Parathyroid adenoma (tissue), 2 donors: ENCODE results near the gene AGPS.

Experiments used
- H2AFZ ChIP-seq: fragments of 300-600 bp; sonication (generic); one replicate; pipeline ENCODE4 v1.7.0; 2017; ENCODE audit warnings: antibody characterized with exemption, mild to moderate bottlenecking
- H3K27ac ChIP-seq: fragments of 300-600 bp; sonication (generic); one replicate; pipeline ENCODE4 v1.7.0; 2017
- H3K27me3 ChIP-seq: fragments of 300-600 bp; sonication (generic); one replicate; pipeline ENCODE4 v1.7.0; 2017; ENCODE audit warnings: low read length; ENCODE audit not compliant: control insufficient read depth, insufficient read depth
- H3K36me3 ChIP-seq: fragments of 300-600 bp; sonication (generic); one replicate; pipeline ENCODE4 v1.7.0; 2017; ENCODE audit warnings: low read length; ENCODE audit not compliant: control insufficient read depth, insufficient read depth
- H3K4me1 ChIP-seq: fragments of 300-600 bp; sonication (generic); one replicate; pipeline ENCODE4 v1.7.0; 2017; ENCODE audit warnings: control low read depth
- H3K4me2 ChIP-seq: fragments of 300-600 bp; sonication (generic); one replicate; pipeline ENCODE4 v1.7.0; 2017; ENCODE audit warnings: low read length
- H3K4me3 ChIP-seq: fragments of 300-600 bp; sonication (generic); one replicate; pipeline ENCODE4 v1.7.0; 2017; ENCODE audit warnings: low read depth, low read length
- H3K79me2 ChIP-seq: fragments of 300-600 bp; sonication (generic); one replicate; pipeline ENCODE4 v1.7.0; 2017; ENCODE audit warnings: control low read depth
- H3K9ac ChIP-seq: fragments of 300-600 bp; sonication (generic); one replicate; pipeline ENCODE4 v1.7.0; 2017; ENCODE audit warnings: mild to moderate bottlenecking
- H3K9me3 ChIP-seq: fragments of 300-600 bp; sonication (generic); one replicate; pipeline ENCODE4 v1.7.0; 2017; ENCODE audit warnings: low read length; ENCODE audit not compliant: control insufficient read depth
- CTCF ChIP-seq: fragments of 300-600 bp; sonication (generic); IDR thresholded peaks from one replicate; pipeline ENCODE4 v1.7.0; 2017; ENCODE audit warnings: antibody characterized with exemption, mild to moderate bottlenecking
- donor health status: primary hyperparathyroidism.

Gene AGPS

GRCh38 chr2:177568893-177569292 is 176.3 kb downstream of the AGPS start:
- no peak overlapping the region for H3K4me3 ChIP-seq
- no peaks in the 10 kb centered on the region for H3K4me1 ChIP-seq
- H3K9ac ChIP-seq, result no peak overlapping the region
- no peaks in the 10 kb centered on the region for H3K27me3 ChIP-seq
- no peak for TF ChIP-seq CTCF
- no peaks in the 10 kb centered on the region for H3K36me3 ChIP-seq
- no peak overlapping the region for H3K27ac ChIP-seq
- no peak overlapping the region for H2AFZ ChIP-seq
- no peaks in the 10 kb centered on the region for H3K9me3 ChIP-seq
- no peak overlapping the region for H3K4me2 ChIP-seq
- no peaks in the 10 kb centered on the region for H3K79me2 ChIP-seq

GRCh38 chr2:177572236-177572671 is 179.7 kb downstream of the AGPS start:
- TF ChIP-seq CTCF, result no peak
- Histone ChIP-seq H3K27me3 (no peaks in the 10 kb centered on the region), H3K79me2 (no peaks in the 10 kb centered on the region), H3K36me3 (no peaks in the 10 kb centered on the region), H3K4me3 (no peak overlapping the region), H3K9ac (no peak overlapping the region), H3K4me1 (no peaks in the 10 kb centered on the region), H3K9me3 (no peaks in the 10 kb centered on the region), H2AFZ (peak overlapping the region; percentile 5), H3K4me2 (no peak overlapping the region), H3K27ac (no peak overlapping the region)

GRCh38 chr2:177573120-177573519 is 180.5 kb downstream of the AGPS start:
- Histone ChIP-seq H3K4me3 (no peak overlapping the region), H3K9me3 (no peaks in the 10 kb centered on the region), H2AFZ (no peak overlapping the region), H3K79me2 (no peaks in the 10 kb centered on the region), H3K36me3 (no peaks in the 10 kb centered on the region), H3K9ac (no peak overlapping the region), H3K4me2 (no peak overlapping the region), H3K27ac (no peak overlapping the region), H3K4me1 (no peaks in the 10 kb centered on the region), H3K27me3 (no peaks in the 10 kb centered on the region)
- no peak for TF ChIP-seq CTCF

GRCh38 chr2:177574356-177574755 is 181.8 kb downstream of the AGPS start:
- H3K79me2 ChIP-seq, result no peaks in the 10 kb centered on the region
- TF ChIP-seq CTCF, result no peak
- no peaks in the 10 kb centered on the region for H3K27me3 ChIP-seq
- no peaks in the 10 kb centered on the region for H3K9me3 ChIP-seq
- H3K4me3 ChIP-seq, result no peak overlapping the region
- H3K9ac ChIP-seq, result no peak overlapping the region
- no peaks in the 10 kb centered on the region for H3K4me1 ChIP-seq
- no peaks in the 10 kb centered on the region for H3K36me3 ChIP-seq
- H3K27ac ChIP-seq, result no peak overlapping the region
- H3K4me2 ChIP-seq, result no peak overlapping the region
- no peak overlapping the region for H2AFZ ChIP-seq

GRCh38 chr2:177575358-177575757 is 182.8 kb downstream of the AGPS start:
- Histone ChIP-seq H3K27ac (no peak overlapping the region), H3K36me3 (no peaks in the 10 kb centered on the region), H3K9me3 (no peaks in the 10 kb centered on the region), H3K4me3 (no peak overlapping the region), H3K4me1 (no peaks in the 10 kb centered on the region), H2AFZ (no peak overlapping the region), H3K4me2 (no peak overlapping the region), H3K9ac (no peak overlapping the region), H3K27me3 (no peaks in the 10 kb centered on the region), H3K79me2 (no peaks in the 10 kb centered on the region)
- TF ChIP-seq CTCF, result no peak
